Psoas muscle (tissue), 8 donors: ENCODE measurements around the gene DEFB115. TPM values are rescaled to one million over a fixed set of nuclear protein-coding genes. Genes with fewer than 3 reads are reported as not detected.

Source experiments
- ATAC-seq, 4 donors: fragments of 200-7000 bp; cut with Tn5 transposase; one replicate each; pipeline ENCODE4 v1.9.1; 2020; ENCODE audit warnings: moderate library complexity in 3 of 4, mild to moderate bottlenecking in 2 of 4
- DNase-seq, 2 donors: peaks; one replicate each; pipeline ENCODE4 v3.0.0-alpha.2; 2020
- H3K27ac ChIP-seq: fragments of 200-600 bp; one replicate; pipeline ENCODE4 v1.8.0; 2022
- H3K27me3 ChIP-seq, 3 donors: fragments of 200-600 bp in 1 of 3; one replicate each; pipeline versions ENCODE4 v1.6.1 to v1.8.0; 2013 to 2022; ENCODE audit warnings: low read length in 2 of 3, mild to moderate bottlenecking in 2 of 3, moderate library complexity in 1 of 3; ENCODE audit not compliant: insufficient read depth in 3 of 3
- H3K36me3 ChIP-seq, 2 donors: fragments of 200-600 bp in 1 of 2; one replicate each; pipeline versions ENCODE4 v1.6.1 to v1.8.0; 2013 to 2022; ENCODE audit warnings: low read depth in 1 of 2, mild to moderate bottlenecking in 1 of 2, moderate library complexity in 1 of 2; ENCODE audit not compliant: insufficient read depth in 1 of 2
- H3K4me1 ChIP-seq: fragments of 200-600 bp; one replicate; pipeline ENCODE4 v1.8.0; 2022
- H3K4me3 ChIP-seq: fragments of 200-600 bp; one replicate; pipeline ENCODE4 v1.8.0; 2022; ENCODE audit warnings: mild to moderate bottlenecking
- H3K9me3 ChIP-seq: fragments of 200-600 bp; one replicate; pipeline ENCODE4 v1.8.0; 2022
- CTCF ChIP-seq: fragments of 200-600 bp; IDR thresholded peaks from one replicate; pipeline ENCODE4 v1.8.0; 2022; ENCODE audit warnings: antibody characterized with exemption
- WGBS, 3 donors: extraction: QIAGEN DNeasy Blood & Tissue Kit; methylation state at CpG; one replicate each; pipeline versions ENCODE4 v1.1.6 to v1.1.7; 2013; 5-methylcytosine and 5-hydroxymethylcytosine counted together
- intact Hi-C, 2 donors: fragments of 100-400 bp; cut with DNase I; formaldehyde crosslinking; loops; one replicate each; pipeline versions ENCODE4 v1.11.0 to v1.14.2; 2022
- polyA plus RNA-seq, 3 donors: library from polyadenylated mRNA; stranded (reverse); fragments of 200-250 nt; gene quantifications; one replicate each; pipeline ENCODE4 v1.2.3, GENCODE V29; 2013
- total RNA-seq, 4 donors: library from RNA; stranded (reverse); fragmentation: NEBNext Ultra II Directional in 2 of 4; extraction: Animal tissue kit (Norgen Biotek cat#: 25700) in 2 of 4; gene quantifications; one replicate each; pipeline versions ENCODE4 v1.2.1 to v1.2.4, GENCODE V29; 2021 to 2023
- donor health status: healthy with polysubstance abuse.
- donor health status: DM: no; HTN: no; CAD: no; lungs with moderate emphysema.
- donor health status: Bipolar disorder and iron deficiency.
- donor health status: healthy.
- donor health status: DM: yes; HTN: yes; CAD: no.
- donor health status: DM: no; HTN: no; CAD: no.
- donor health status: DM: no; HTN: no; CAD: no.
- donor health status: DM: yes; HTN: yes; CAD: no.

Gene DEFB115
- total and polyA plus RNA-seq, 7 donors: not detected

GRCh38 chr20:31308535-31309162 lies 51.2 kb downstream of the DEFB115 start, which contains the start of gene DEFB116:
Gene DEFB116, minus strand, starts transcription at chr20:31308585. Its CDS starts 0 bp downstream, at chr20:31308585.
- H3K27me3 ChIP-seq: no peaks in the 10 kb centered on the region
- no peaks in the 10 kb centered on the region for H3K4me1 ChIP-seq
- no peak for DNase-seq
- H3K9me3 ChIP-seq: no peaks in the 10 kb centered on the region
- H3K27ac ChIP-seq: no peak within 1 kb of the TSS
- no peaks in the 10 kb centered on the region for H3K36me3 ChIP-seq
- intact Hi-C loops: no loop called here
- ATAC-seq: no peak
- no peak within 1 kb of the TSS for H3K4me3 ChIP-seq
- WGBS, 3 donors: 41 to 50% (median 44%) methylated on average over 8 of the region's 8 CpGs
- no peak for TF ChIP-seq CTCF

Other genes with a start within 250 kb of the DEFB115 start
- gene DEFB116, start 50.9 kb downstream of the DEFB115 start, total RNA-seq: not detected
- gene DEFB116, start 50.9 kb downstream of the DEFB115 start, polyA plus RNA-seq: not detected
- not detected for gene DEFB118, start 110.9 kb downstream of the DEFB115 start, total RNA-seq
- not detected for gene DEFB118, start 110.9 kb downstream of the DEFB115 start, polyA plus RNA-seq
- not detected for gene DEFB119, start 132.9 kb downstream of the DEFB115 start, total RNA-seq
- not detected for gene DEFB119, start 132.9 kb downstream of the DEFB115 start, polyA plus RNA-seq
- gene DEFB121, start 148.6 kb downstream of the DEFB115 start, total RNA-seq: not detected
- gene DEFB121, start 148.6 kb downstream of the DEFB115 start, polyA plus RNA-seq: not detected
- not detected for gene DEFB123, start 183.0 kb downstream of the DEFB115 start, total RNA-seq
- gene DEFB123, start 183.0 kb downstream of the DEFB115 start, polyA plus RNA-seq: not detected
- gene DEFB124, start 217.5 kb downstream of the DEFB115 start, total RNA-seq: not detected
- under 1 TPM in 1 of 3 donors, not detected in 2; 0.18 TPM for gene DEFB124, start 217.5 kb downstream of the DEFB115 start, polyA plus RNA-seq
- gene REM1, start 217.6 kb downstream of the DEFB115 start, total RNA-seq: 1 to 10 TPM in 2 of 4 donors, under 1 TPM in 2; 0.91 to 2.0 (median 0.97) TPM
- gene REM1, start 217.6 kb downstream of the DEFB115 start, polyA plus RNA-seq: 1 to 10 TPM in 2 of 3 donors, under 1 TPM in 1; 0.93 to 2.8 (median 1.4) TPM